Neutrophil (primary cell): Measurements from ENCODE around the gene PALLD.

Source experiments
- H3K27ac ChIP-seq: fragments of 200-600 bp; sonication (generic); 2 replicates; pipeline ENCODE4 v1.5.1; 2016; ENCODE audit warnings: mild to moderate bottlenecking, moderate library complexity
- H3K27me3 ChIP-seq: fragments of 200-600 bp; sonication (generic); 2 replicates; pipeline ENCODE4 v1.6.0; 2016; ENCODE audit warnings: mild to moderate bottlenecking
- H3K36me3 ChIP-seq: fragments of 200-600 bp; sonication (generic); 2 replicates; pipeline ENCODE4 v1.5.1; 2017
- H3K4me1 ChIP-seq, 2 experiments: fragments of 200-600 bp in 1 of 2; sonication (generic) in 1 of 2; 1 replicate in 1 of 2; 2 replicates in 1 of 2; pipeline versions ENCODE4 v1.5.1 to v1.6.1; 2013 to 2016; ENCODE audit warnings: low read depth in 1 of 2, low read length in 1 of 2, mild to moderate bottlenecking in 1 of 2, moderate library complexity in 1 of 2; ENCODE audit not compliant: control insufficient read depth in 1 of 2, insufficient read depth in 1 of 2
- H3K4me3 ChIP-seq, 2 experiments: fragments of 200-600 bp in 1 of 2; sonication (generic) in 1 of 2; 1 replicate in 1 of 2; 2 replicates in 1 of 2; pipeline ENCODE4 v1.5.1; 2013 to 2016; ENCODE audit warnings: low read depth in 1 of 2, low read length in 1 of 2, mild to moderate bottlenecking in 1 of 2, moderate library complexity in 1 of 2
- H3K9me3 ChIP-seq: fragments of 200-600 bp; sonication (generic); 2 replicates; pipeline ENCODE4 v1.5.1; 2016
- CTCF ChIP-seq: fragments of 200-600 bp; sonication (generic); IDR thresholded peaks from 2 replicates; pipeline ENCODE4 v1.5.1; 2016; ENCODE audit warnings: antibody characterized with exemption

The PALLD gene

GRCh38 chr4:168878623-168879022 is 381.8 kb downstream of the PALLD start:
- no peak overlapping the region for H3K27ac ChIP-seq

GRCh38 chr4:168879188-168879587 is 382.3 kb downstream of the PALLD start:
- no peak overlapping the region for H3K4me3 ChIP-seq
- H3K36me3 ChIP-seq: no peaks in the 10 kb centered on the region
- H3K27ac ChIP-seq: no peak overlapping the region
- peaks cover 80% of the 10 kb centered on the region for H3K27me3 ChIP-seq
- H3K4me1 ChIP-seq: peaks cover 0 to 9% of the 10 kb centered on the region in 2 experiments
- no peak for TF ChIP-seq CTCF
- no peaks in the 10 kb centered on the region for H3K9me3 ChIP-seq

More at GRCh38 chr4:168878623-168879022, 381.8 kb downstream of the PALLD start:
- peaks cover 0 to 9% of the 10 kb centered on the region in 2 experiments for H3K4me1 ChIP-seq
- peaks cover 86% of the 10 kb centered on the region for H3K27me3 ChIP-seq
- no peak for TF ChIP-seq CTCF
- no peak overlapping the region for H3K4me3 ChIP-seq
- no peaks in the 10 kb centered on the region for H3K9me3 ChIP-seq
- H3K36me3 ChIP-seq: no peaks in the 10 kb centered on the region

GRCh38 chr4:168880072-168880675 is 383.3 kb downstream of the PALLD start:
- Histone ChIP-seq H3K27me3 (peaks cover 70% of the 10 kb centered on the region), H3K36me3 (no peaks in the 10 kb centered on the region), H3K27ac (no peak overlapping the region), H3K4me3 (no peak overlapping the region), H3K9me3 (no peaks in the 10 kb centered on the region), H3K4me1 (peaks cover 0 to 9% of the 10 kb centered on the region in 2 experiments)
- no peak for TF ChIP-seq CTCF

- no peaks in the 10 kb centered on the region for H3K36me3 ChIP-seq
- peaks cover 0 to 9% of the 10 kb centered on the region in 2 experiments for H3K4me1 ChIP-seq
- no peak for TF ChIP-seq CTCF
- H3K27ac ChIP-seq: no peak overlapping the region
- no peaks in the 10 kb centered on the region for H3K9me3 ChIP-seq
- peaks cover 62% of the 10 kb centered on the region for H3K27me3 ChIP-seq
- H3K4me3 ChIP-seq: no peak overlapping the region
Measured at GRCh38 chr4:168880811-168881595, 384.2 kb downstream of the PALLD start.

- H3K9me3 ChIP-seq: no peaks in the 10 kb centered on the region
- no peaks in the 10 kb centered on the region for H3K36me3 ChIP-seq
- H3K4me1 ChIP-seq: peaks cover 0 to 9% of the 10 kb centered on the region in 2 experiments
- H3K27ac ChIP-seq: no peak overlapping the region
- no peak for TF ChIP-seq CTCF
- peaks cover 53% of the 10 kb centered on the region for H3K27me3 ChIP-seq
- H3K4me3 ChIP-seq: no peak overlapping the region
Measured at GRCh38 chr4:168881781-168882420, 385.0 kb downstream of the PALLD start.
